ENCODE results near the gene ISM2. TPM values are rescaled to one million over a fixed set of nuclear protein-coding genes. Genes with fewer than 3 reads are reported as not detected.

ISM2 gene
- total RNA-seq, 1 donor from 2014 or later = 0.31 TPM

Other genes with a start within 250 kb of the ISM2 start
- gene NGB, start 227.6 kb downstream of the ISM2 start, total RNA-seq = not detected
- gene POMT2, start 177.9 kb downstream of the ISM2 start, total RNA-seq = 30.4 TPM
- gene GSTZ1, start 177.8 kb downstream of the ISM2 start, total RNA-seq = 9.5 TPM
- 10.5 TPM for gene TMED8, start 121.7 kb downstream of the ISM2 start, total RNA-seq
- 0.36 TPM for gene SAMD15, start 121.4 kb downstream of the ISM2 start, total RNA-seq
- 1.0 TPM for gene NOXRED1, start 75.3 kb downstream of the ISM2 start, total RNA-seq
- 17.9 TPM for gene VIPAS39, start 41.2 kb downstream of the ISM2 start, total RNA-seq
- gene AHSA1, start 40.7 kb downstream of the ISM2 start, total RNA-seq = 90.1 TPM
- 65.1 TPM for gene SPTLC2, start 117.8 kb upstream of the ISM2 start, total RNA-seq
- gene ALKBH1, start 209.2 kb upstream of the ISM2 start, total RNA-seq = 15.4 TPM
- gene SLIRP, start 209.3 kb upstream of the ISM2 start, total RNA-seq = 82.3 TPM

Measured in sciatic nerve (tissue), 1 donor.